ENCODE measurements around the gene COL1A2. TPM values are rescaled to one million over a fixed set of nuclear protein-coding genes. Genes with fewer than 3 reads are reported as not detected.

Gene COL1A2
- total RNA-seq, 4 donors from 2014 or later, result 29.9 to 124 (median 61.3) TPM

- peaks cover 16% of the 10 kb centered on the region for H3K4me1 ChIP-seq
- no peak overlapping the region for H3K27ac ChIP-seq
- DNase-seq (ENCODE audit: low spot score in 2 of 2), result no peak
- H3K36me3 ChIP-seq, result peaks cover 15% of the 10 kb centered on the region
- WGBS, result 57% methylated on average over 6 of the region's 6 CpGs
- H3K27me3 ChIP-seq, result no peaks in the 10 kb centered on the region
- no peaks in the 10 kb centered on the region for H3K9me3 ChIP-seq
- TF ChIP-seq POLR2AphosphoS5 (IDR thresholded peaks at IDR 0.05), result no peak
- no peak for TF ChIP-seq POLR2A (IDR thresholded peaks at IDR 0.05)
- no peak for TF ChIP-seq CTCF (IDR thresholded peaks at IDR 0.05)
- no peak for TF ChIP-seq EP300 (IDR thresholded peaks at IDR 0.05)
- no peak overlapping the region for H3K4me3 ChIP-seq
Measured at GRCh38 chr7:94406696-94407095, 12.0 kb downstream of the COL1A2 start.

GRCh38 chr7:94409200-94409948, 14.7 kb downstream of the COL1A2 start:
- no peak for DNase-seq (ENCODE audit: low spot score in 2 of 2)
- 60% methylated on average over 15 of the region's 15 CpGs for WGBS
- H3K9me3 ChIP-seq, result no peaks in the 10 kb centered on the region
- H3K4me3 ChIP-seq, result no peak overlapping the region
- no peaks in the 10 kb centered on the region for H3K27me3 ChIP-seq
- peak overlapping the region; percentile 37 for H3K27ac ChIP-seq
- TF ChIP-seq CTCF (IDR thresholded peaks at IDR 0.05), result no peak
- TF ChIP-seq POLR2A (IDR thresholded peaks at IDR 0.05), result no peak
- TF ChIP-seq POLR2AphosphoS5 (IDR thresholded peaks at IDR 0.05), result no peak
- no peak for TF ChIP-seq EP300 (IDR thresholded peaks at IDR 0.05)
- H3K4me1 ChIP-seq, result peaks cover 17% of the 10 kb centered on the region
- H3K36me3 ChIP-seq, result peaks cover 15% of the 10 kb centered on the region

GRCh38 chr7:94410413-94411187, 15.9 kb downstream of the COL1A2 start:
- WGBS, result 63% methylated on average over 6 of the region's 6 CpGs
- Histone ChIP-seq H3K4me1 (peaks cover 12% of the 10 kb centered on the region), H3K4me3 (no peak overlapping the region), H3K27ac (peak overlapping the region; percentile 37), H3K27me3 (no peaks in the 10 kb centered on the region), H3K36me3 (peaks cover 12% of the 10 kb centered on the region), H3K9me3 (no peaks in the 10 kb centered on the region)
- no peak for TF ChIP-seq EP300 (IDR thresholded peaks at IDR 0.05)
- TF ChIP-seq POLR2A (IDR thresholded peaks at IDR 0.05), result no peak
- TF ChIP-seq CTCF (IDR thresholded peaks at IDR 0.05), result no peak
- TF ChIP-seq POLR2AphosphoS5 (IDR thresholded peaks at IDR 0.05), result no peak
- DNase-seq (ENCODE audit: low spot score in 2 of 2), result no peak

GRCh38 chr7:94411188-94411466, 16.4 kb downstream of the COL1A2 start:
- Histone ChIP-seq H3K4me3 (no peak overlapping the region), H3K27ac (peak overlapping the region; percentile 37), H3K36me3 (peaks cover 12% of the 10 kb centered on the region), H3K9me3 (no peaks in the 10 kb centered on the region), H3K4me1 (peaks cover 12% of the 10 kb centered on the region), H3K27me3 (no peaks in the 10 kb centered on the region)
- no peak for DNase-seq (ENCODE audit: low spot score in 2 of 2)
- TF ChIP-seq POLR2A (IDR thresholded peaks at IDR 0.05) (no peak), CTCF (IDR thresholded peaks at IDR 0.05) (no peak), EP300 (IDR thresholded peaks at IDR 0.05) (no peak), POLR2AphosphoS5 (IDR thresholded peaks at IDR 0.05) (no peak)

GRCh38 chr7:94412762-94413322, 18.1 kb downstream of the COL1A2 start:
- peak overlapping the region; percentile 23 for H3K27ac ChIP-seq
- H3K36me3 ChIP-seq, result peaks cover 17% of the 10 kb centered on the region
- 46% methylated on average over 3 of the region's 3 CpGs for WGBS

More at GRCh38 chr7:94412762-94413322, 18.1 kb downstream of the COL1A2 start:
- TF ChIP-seq CTCF (IDR thresholded peaks at IDR 0.05) (no peak), POLR2A (IDR thresholded peaks at IDR 0.05) (no peak), EP300 (IDR thresholded peaks at IDR 0.05) (no peak), POLR2AphosphoS5 (IDR thresholded peaks at IDR 0.05) (no peak)
- H3K9me3 ChIP-seq, result no peaks in the 10 kb centered on the region
- H3K27me3 ChIP-seq, result no peaks in the 10 kb centered on the region
- peaks cover 12% of the 10 kb centered on the region for H3K4me1 ChIP-seq
- no peak for DNase-seq (ENCODE audit: low spot score in 2 of 2)
- no peak overlapping the region for H3K4me3 ChIP-seq

Measured in suprapubic skin (tissue), 4 donors.